NCI-H2196 (cell line): ENCODE results near the gene TECR.
"Not testable (repeated sequence)": the region's sequence is repeated elsewhere in the genome, so short reads cannot be mapped to it uniquely, and the experiment has no call there.

Source experiments
- DNase-seq: peaks from one replicate; lab custom pipeline; 2025; ENCODE audit not compliant: unreplicated experiment; lab: John Stamatoyannopoulos, UW

Gene TECR

DNA sequence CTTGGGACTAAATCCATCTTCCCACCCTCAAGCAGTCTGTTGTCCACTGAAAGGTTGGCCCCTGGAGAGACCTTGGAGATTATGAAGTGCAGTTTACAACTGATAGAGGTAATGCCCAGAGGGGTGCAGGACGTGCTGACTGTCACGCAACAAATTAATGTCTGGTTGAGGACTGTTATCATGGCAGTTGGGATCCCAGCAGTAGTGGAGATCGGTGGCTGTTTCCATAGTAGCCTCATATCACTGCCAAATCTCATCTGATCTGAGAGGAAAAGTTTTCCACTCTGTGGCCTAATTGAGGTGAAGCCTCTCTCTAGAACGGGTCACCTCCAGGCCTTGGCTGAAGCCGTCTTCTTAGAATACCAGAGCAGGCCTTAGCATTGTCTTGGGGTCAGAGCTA is 4.1 kb downstream of the TECR start:
- DNase-seq, result no peak

GRCh38 chr19:14536926-14537692 is 7.7 kb downstream of the TECR start:
- DNase-seq, result peak; percentile 50

GRCh38 chr19:14540741-14541525 is 11.5 kb downstream of the TECR start:
- no peak for DNase-seq

- DNase-seq, result not testable (repeated sequence)
Measured at GRCh38 chr19:14541979-14542378, 12.6 kb downstream of the TECR start.

DNA sequence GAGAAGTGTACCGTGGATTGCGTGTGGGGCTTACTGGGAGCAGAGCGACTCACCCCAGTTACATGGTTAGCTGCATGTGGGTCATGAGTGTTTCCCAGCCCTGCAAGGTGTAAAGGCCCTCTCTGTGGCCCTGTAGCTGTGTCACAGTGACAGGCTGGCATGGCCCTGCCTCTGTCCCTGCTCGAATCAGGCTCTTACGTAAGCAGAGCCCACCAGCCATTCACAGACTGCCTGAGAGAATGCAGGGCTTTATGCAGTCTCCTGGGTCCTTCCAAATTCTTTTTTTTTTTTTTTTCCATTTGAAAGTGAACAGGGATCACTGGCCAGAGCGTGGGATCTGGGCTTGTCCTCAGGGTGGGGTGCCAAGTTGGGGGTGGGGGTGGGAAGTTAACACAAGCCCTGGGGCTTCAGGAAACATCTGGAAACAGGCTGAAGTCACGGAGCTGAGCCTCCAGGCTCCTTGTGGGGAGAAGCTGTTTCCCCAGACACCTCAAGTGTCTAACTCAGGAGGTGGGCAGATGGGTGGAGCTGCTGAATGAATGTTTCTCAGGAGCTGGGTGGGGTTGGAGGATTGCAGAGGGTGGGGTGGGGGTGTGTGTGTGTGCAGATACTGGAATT is 13.4 kb downstream of the TECR start:
- no peak for DNase-seq

DNA sequence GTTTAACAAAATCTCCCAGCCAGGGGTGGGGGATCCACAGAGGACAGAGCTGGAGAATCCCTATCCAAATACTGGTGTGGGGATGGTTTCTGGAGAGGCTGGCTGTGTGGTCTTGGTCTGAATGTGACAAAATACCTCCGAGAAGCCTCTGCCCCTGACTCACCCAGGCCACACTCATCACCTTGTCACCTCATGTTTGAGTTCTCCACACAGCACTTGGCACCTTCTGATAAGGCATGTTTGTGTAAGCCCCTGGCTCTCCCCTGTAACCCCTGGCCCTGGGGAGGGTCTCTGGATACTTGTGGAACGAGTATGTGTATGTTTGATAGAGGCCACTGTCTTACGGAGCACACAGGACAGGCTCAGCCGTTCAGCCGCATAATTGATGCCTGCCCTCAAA is 14.7 kb downstream of the TECR start:
- no peak for DNase-seq

DNA sequence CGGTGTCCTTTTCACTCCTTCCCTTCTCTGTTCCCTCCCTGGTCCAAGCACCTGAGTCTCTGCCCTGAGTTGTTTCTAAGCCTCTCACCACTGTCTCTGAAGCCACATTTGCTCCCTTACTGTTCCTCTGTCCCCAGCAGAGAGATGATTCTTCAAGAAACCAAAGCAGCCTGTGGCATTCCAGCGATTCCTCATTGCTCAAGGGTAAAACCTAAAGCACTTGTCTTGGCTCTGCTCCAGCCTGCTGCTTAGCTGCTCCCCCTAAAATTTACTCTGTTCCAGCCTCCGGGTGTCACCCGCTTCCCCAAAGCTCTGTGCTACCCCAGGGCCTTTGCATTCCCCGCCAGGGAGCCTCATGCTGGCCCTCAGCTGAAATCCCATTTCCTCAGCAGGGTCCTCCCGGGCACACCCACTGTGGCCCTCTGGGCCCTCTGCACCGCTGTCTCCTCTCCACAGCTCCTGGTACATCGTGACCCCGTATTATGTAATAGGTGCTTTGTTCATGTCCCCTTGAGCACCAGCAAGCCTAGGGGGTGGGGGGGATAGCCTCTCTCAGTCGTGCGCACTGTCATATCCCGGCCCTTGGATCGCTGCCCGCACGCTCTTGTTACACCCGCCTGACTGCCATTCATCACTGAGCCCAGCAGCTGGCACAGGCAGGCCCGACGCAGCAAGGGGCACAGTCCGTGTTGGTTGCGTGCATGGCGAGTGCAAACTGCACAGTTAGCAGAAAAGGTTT is 15.8 kb downstream of the TECR start:
- DNase-seq, result peak; percentile 85

DNA sequence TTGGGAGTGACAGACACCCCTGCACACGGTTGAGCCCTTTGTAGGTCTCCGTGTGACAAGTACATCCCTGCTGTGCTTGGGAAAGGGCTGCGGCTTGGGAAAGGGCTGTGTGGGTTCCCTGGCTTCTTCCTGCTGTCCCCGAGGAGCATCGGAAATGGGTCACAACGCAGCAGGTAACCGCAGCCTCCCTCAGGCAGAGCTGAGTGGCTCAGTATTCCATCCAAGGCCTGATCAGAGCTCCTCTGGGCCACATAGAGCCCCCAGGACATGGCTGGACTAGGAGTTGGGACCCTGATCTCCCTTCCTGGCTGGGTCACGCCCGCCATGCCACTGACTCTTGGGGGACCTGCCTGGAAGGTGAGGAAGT is 16.3 kb downstream of the TECR start:
- no peak for DNase-seq

DNA sequence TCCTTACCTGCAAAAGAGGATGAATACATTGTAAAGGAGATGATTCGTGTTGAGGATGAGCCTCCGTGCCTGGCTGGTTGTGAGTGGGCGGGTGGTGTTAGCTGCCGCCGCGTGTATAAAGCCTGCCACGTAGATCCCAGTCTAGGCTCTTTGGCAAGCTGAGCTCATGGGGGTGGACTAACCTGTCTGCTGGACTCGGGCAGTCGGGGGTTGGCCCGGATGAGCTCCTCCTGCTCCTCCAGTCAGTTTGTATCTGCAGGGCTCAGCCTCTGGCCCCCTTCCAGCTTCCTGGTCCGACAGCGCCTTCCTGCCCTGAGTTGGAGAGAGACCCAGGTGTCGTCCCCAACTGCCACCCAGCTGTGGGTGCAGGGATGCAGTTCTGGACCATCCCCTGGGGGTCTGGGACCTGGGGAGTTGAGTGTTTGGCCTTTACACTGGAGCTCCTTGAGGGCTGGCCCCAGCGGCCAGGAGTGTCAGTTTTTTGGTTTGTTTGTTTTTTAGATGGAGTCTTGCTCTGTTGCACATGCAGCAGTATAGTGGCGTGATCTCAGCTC is 20.9 kb downstream of the TECR start:
- peak; percentile 93 for DNase-seq

DNA sequence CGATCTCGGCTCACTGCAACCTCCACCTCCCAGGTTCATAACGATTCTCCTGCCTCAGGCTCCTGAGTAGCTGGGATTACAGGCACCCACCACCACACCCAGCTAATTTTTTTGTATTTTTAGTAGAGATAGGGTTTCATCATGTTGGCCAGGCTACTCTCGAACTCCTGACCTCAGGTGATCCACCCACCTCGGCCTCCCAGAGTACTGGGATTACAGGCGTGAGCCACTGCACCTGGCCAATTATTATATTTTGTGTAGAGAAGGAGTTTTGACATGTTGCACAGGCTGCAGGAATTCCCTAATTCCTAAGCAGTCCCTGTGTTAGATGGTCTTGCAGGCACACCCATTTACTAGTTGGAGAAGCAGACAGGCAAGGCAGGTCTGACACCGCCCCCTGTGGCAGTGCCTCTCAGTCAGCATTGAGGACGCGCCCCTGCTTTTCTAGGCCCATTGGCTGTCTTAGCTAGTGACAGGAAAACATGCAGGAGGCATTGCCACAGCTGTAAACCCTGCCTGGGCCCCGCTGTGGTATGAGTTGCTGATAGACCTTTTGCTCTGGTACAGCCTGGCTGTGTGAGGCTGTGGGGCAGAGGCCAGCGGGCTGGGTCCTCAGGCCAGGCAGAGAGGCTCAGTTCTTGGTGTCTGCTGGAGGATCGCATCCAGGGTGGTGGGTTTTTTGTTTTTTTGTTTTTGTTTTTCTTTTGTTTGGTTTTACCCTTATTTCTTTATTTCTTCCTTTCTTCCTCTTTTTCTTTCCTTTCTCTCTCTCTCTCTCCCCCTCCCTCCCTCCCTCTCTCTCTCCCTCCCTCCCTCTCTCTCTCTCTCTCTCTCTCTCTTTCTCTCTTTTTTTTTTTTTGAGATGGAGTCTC is 22.0 kb downstream of the TECR start:
- peak; percentile 33 for DNase-seq

GRCh38 chr19:14552006-14552360 is 22.6 kb downstream of the TECR start:
- DNase-seq, result not testable (repeated sequence)

DNA sequence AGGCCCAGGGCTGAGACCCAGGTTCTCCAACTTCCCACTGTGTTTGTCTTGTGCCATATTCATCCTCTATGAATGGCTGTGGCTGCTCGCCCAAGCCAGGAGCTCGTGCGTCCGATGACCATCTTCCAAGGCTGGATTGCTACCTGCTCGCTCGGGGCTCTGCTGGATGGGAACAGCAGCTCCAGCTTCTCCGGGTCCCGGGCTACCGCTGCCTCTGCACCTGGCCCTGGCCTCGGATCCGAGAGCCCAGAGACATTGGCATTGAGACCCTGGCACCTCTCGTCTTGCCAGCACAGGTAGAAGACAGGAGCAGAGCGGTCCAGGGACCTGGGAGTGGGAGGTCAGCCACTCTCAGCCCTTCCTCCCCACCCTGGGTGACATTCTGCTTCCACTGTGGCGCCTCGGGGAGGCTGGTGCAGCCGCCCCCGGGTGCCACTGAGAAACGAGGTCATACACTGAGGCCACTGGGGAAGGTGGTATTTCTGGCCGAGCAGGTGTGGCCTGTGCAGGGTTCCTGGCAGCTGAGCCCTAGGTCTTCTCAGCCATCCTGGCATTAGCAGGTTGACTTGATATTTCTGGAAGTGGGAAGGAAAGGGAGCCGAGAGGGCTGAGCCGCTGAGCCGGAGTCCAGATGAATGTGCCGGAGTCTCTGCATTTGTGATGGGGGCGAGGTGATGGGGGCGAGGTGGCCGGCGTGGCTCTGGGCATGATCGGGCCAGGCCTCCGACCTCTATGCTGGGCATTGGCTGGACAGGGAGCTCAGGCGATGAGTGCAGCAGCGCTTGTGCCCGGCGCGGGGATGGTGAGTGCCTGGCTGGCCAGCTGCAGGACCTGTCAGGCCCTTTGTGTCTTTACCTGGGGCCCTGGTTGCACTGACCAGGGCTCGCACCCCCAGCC is 23.9 kb downstream of the TECR start:
- no peak for DNase-seq

- DNase-seq, result no peak
Measured at GRCh38 chr19:14553939-14554243, 24.5 kb downstream of the TECR start.

DNA sequence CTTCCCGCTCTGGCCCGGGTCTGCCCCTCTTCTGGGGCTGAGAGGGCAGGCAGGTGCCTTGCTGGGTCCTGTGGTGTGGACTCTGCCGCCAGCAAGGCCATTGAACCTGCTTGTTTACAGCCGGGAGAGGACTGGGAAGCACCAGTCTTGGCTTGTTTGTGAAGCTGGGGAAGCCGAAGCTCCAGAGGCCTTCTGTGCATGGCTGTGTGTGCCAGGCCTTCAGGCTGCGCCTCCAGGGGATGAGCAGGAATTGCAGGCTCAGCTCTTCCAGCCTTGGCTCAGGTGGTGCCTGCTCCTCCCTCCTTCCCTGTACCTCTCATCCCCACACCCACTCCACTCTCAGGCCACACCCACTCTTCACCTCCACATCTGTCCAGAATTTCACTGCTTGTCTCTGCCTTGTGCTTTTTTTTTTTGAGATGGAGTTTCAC is 25.0 kb downstream of the TECR start:
- peak; percentile 77 for DNase-seq

GRCh38 chr19:14555918-14556661 is 26.7 kb downstream of the TECR start:
- DNase-seq, result no peak

DNA sequence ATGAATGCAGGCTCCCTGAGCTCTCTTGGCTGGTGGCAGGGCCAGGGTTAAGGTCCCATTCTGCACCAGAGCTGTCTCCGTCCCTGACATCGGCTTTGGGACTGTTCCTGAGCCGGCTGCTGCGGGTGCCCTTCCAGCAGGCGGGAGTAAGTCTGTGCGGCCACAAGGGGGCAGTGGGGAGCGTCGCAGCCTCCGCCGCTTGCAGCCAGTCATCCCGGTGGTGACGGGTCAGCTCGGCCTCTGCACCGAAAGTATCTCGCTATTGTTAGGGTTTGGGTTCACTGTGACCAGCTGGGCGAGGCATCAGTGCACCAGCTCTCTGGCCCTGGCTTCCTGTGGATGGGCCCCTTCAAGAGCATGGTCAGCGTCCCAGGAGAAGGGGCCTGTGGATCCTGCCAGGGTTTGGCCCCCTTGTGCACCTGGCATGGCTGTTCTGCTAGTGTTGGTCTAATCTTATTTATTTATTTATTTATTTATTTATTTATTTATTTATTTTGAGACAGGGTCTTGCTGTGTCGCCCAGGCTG is 27.3 kb downstream of the TECR start:
- peak; percentile 51 for DNase-seq

- DNase-seq, result no peak
Measured at GRCh38 chr19:14558370-14559066, 29.1 kb downstream of the TECR start.
